HTERT RPE-1 (cell line): ENCODE data around the gene MFRP.

Source experiments
- in situ Hi-C: fragments of 300-500 bp; cut with MboI; formaldehyde crosslinking; loops from 4 replicates; pipeline ENCODE4 v1.14.3; 2020; ENCODE audit warnings: low sequenced_read_pairs

The MFRP gene

GRCh38 chr11:119319136-119319699 is 27.3 kb downstream of the MFRP start:
- in situ Hi-C loops, result no loop called here

GRCh38 chr11:119318240-119319135 is 28.0 kb downstream of the MFRP start:
- in situ Hi-C loops, result no loop called here

GRCh38 chr11:119317592-119318239 is 28.8 kb downstream of the MFRP start:
- in situ Hi-C loops, result no loop called here

- in situ Hi-C loops, result no loop called here
These were observed 29.5 kb downstream of the MFRP start, which contains the start of gene MCAM for GRCh38 chr11:119316729-119317591. Gene MCAM, minus strand, starts transcription at chr11:119317130. Its CDS starts 29 bp downstream, at chr11:119317101.

- in situ Hi-C loops, result no loop called here
These were observed 30.3 kb downstream of the MFRP start for GRCh38 chr11:119316016-119316728.

GRCh38 chr11:119315131-119316015 is 31.1 kb downstream of the MFRP start:
- in situ Hi-C loops, result no loop called here

GRCh38 chr11:119314726-119315125 is 31.8 kb downstream of the MFRP start:
- in situ Hi-C loops, result no loop called here

GRCh38 chr11:119310682-119311052 is 35.8 kb downstream of the MFRP start:
- in situ Hi-C loops, result no loop called here

- in situ Hi-C loops, result no loop called here
These were observed 36.4 kb downstream of the MFRP start for GRCh38 chr11:119309953-119310681.

GRCh38 chr11:119309411-119309810 is 37.1 kb downstream of the MFRP start:
- in situ Hi-C loops, result no loop called here

GRCh38 chr11:119307974-119308373 is 38.5 kb downstream of the MFRP start:
- in situ Hi-C loops, result no loop called here

- in situ Hi-C loops, result no loop called here
These were observed 39.3 kb downstream of the MFRP start for GRCh38 chr11:119307219-119307618.

- in situ Hi-C loops, result no loop called here
These were observed 40.1 kb downstream of the MFRP start for GRCh38 chr11:119306373-119306890.

- in situ Hi-C loops, result no loop called here
These were observed 40.7 kb downstream of the MFRP start for GRCh38 chr11:119305556-119306372.

GRCh38 chr11:119303227-119303718 is 43.2 kb downstream of the MFRP start:
- in situ Hi-C loops, result no loop called here

GRCh38 chr11:119300198-119300964 is 46.1 kb downstream of the MFRP start:
- in situ Hi-C loops, result no loop called here

- in situ Hi-C loops, result no loop called here
These were observed 47.1 kb downstream of the MFRP start for GRCh38 chr11:119299416-119299815.
